TTC549 (cell line): ENCODE data around the gene AFDN.

Source experiments
- FAIRE-seq: peaks from 2 replicates; lab custom pipeline; 2012; peaks lifted over from hg19 to GRCh38; lab: Jason Lieb, UNC

AFDN gene

DNA sequence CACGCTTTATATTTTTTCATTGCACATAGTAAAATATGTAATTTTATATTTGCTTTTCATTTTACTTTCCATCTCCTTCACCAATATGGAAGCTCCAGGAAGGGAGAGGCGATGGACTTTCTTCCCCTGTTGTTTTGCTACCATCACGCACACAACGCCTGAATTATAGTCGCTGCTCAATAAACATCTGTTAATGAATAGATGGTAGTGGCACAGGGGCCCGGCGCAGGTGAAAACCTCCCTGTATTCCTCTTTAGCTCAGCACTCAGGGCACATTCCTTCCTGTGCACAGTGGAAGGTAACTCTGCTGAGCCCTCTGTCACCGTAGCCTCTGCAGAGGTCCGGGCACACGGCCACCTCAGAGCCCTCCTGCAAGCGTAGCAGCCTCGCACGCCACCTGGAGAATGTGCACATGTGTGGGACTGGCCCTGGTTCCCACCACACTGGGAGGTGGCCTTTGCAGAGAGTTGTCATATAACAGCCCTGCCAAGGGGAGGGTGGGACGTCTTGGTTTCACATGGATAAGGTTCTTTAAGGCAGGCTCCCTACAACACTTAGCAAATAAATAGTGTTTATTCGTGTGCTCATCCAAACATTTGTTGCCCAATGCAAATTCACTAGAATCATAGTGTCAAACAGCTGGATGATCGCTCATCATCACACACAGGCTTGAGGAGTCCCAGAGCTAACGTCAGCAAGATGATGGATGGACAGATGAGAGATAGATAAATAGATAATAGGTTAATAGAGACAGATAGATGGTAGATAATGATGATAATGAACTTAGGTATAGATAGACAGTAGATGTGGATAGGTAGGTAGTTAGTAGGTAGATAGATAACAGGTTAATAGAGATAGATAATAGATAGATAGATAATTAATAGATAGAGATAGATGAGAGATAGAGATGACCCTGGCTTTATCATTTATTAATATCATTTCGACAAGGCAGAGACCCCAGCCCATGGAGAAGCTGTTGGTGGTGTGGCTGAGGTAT is 32.3 kb upstream of the AFDN start:
- no peak for FAIRE-seq

DNA sequence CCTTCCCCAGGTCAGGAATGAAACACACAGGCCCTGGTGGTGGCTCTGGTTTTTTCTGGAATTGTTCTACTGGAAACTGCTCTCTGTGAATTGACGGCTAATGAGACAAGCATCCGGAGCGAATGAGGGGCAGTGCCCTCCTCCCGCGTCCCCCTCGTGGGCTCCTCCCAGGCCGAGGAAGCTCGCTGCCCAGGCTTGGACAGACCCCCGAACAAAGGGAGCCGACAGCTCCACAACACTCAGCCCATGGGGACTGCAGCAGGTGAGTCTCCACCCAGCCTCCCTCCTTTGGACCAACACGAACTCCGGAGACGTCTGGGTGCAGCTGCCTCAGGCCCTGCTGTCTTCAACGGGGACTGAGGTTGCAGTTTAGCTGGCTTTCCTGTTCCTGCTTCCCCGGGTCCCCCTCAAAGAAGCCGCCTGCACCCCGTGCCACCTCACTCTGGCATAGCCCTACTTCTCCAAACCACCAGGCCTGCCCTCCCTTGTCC is 31.3 kb upstream of the AFDN start:
- no peak for FAIRE-seq

DNA sequence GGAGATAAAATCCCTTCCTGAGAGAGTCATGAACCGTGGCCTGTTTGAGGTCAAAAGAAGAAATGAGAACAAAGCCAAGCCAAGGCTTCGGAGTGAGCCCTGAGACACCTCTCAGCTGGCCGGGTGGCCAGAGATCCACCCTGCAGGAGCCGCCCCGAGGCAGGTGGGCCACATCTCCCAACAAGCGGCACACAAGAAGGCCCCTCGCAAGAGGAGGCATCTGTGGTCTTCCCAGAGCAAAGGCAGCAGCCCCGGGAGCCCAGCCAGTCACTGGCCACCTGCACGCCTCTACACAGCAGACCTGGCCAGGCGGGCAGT is 30.9 kb upstream of the AFDN start:
- no peak for FAIRE-seq

DNA sequence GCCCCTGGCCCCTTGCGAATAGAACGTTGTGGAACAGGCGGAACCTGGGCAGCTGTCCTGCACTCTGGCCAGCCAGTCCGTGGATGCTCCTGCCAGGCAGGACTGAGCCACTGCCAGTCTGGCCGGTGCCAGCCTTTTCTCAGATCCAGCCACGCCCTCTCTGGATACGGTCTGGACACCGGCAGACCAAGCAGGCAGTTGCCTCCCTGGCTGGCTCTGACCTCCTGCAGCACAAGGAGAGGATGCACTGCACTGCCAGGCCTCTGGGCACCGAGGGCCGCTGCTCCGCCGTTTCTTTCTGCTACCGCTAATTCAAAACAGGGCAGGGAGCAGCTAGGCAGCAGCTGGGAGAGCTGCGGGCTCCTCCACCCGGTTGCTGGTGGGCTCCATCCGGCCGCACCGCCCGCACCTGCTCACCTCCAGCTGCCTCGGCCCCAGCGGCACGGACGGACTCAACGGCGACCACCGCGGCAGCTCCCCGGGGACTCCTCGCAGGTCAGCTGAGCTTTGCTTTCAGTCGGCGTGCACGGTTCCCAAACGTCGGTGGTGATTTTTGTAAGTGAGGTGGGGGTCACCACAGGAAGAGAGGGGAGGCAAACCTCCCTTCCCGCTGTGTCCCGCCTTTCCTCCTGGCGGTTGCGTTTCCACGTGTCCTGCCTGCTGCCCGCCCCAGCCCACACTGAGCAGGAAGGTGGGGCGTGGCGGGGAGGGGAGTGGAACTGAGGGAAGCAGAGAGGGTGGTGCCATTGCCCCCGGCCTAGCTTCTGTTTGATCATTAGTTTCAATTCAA is 30.3 kb upstream of the AFDN start:
- no peak for FAIRE-seq

DNA sequence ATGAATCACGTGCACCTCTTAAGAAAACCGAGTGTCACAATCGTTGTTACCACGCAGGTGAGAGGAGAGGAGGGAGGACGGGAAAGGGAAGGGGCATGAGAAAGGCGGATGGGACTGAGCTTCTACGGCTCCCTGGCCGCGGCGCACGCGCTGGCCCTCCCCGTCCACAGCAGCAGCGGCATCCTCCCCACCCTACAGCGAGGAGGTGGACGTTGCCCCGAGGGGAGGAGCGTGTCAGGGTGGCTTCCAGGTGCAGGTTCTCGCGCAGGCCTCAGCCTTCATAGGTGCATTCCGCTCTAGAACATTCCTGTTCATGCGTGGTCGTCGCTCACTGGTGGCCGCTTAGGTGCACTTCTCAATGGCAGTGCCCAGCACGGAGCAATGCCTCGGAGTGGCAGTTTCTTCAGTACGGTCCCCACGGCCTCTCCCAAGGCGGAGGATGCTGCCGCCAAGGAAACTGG is 29.7 kb upstream of the AFDN start:
- no peak for FAIRE-seq

DNA sequence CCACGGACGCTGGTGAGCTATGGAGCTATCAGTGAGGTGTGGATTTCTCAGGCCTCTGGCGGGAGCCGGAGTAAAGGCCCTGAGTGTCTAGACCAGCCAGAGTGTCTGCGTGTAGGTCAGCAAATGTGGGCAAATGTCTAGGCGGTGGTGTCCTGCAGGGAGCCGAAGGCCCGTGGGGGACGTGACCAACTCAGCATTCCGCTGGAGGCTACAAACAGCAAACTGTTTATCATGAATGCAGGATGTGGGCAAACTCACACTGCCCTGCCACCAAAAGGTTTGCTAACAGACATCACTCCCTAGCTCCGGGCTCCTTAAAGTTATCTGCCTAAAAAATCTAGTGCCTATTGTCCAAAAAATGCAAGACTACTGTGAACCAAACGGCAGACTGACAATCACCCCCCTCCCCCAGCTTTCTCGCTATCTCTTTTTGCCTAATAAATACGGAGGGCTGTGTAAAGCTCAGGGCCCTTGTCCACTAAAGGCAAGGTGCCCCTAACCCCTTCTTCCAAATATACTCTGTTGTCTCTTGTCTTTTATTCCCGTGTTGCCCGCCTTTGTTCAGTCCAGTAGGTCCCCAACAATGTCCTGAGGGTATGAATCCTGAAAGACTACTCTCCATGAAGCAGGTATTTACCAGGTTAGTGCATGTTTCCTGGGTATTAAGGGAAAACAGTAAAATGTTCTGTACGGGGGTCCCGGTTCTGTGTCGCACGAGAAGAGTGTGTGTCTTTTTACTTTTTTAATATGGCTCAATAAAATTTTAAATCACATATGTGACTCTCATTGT is 29.0 kb upstream of the AFDN start:
- FAIRE-seq, result no peak

DNA sequence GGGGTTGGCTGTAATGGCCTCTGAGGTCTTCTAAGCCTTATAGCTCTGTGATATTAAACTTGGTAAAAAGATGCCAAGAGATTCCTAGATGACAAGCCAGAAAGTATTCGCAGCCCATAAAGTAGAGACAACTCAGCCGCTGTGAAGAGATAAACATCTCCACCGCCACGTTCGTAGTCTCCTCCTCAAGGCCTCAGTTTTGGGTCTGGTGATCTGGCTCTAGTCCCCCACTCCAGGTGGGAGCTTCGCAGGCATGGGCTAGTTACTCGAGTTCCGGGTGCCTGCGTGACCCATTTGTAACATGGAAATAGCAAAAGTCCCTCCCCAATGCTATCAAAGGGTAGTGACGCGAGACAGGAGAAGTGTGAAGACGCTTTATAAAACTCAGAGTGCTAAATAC is 28.3 kb upstream of the AFDN start:
- no peak for FAIRE-seq

DNA sequence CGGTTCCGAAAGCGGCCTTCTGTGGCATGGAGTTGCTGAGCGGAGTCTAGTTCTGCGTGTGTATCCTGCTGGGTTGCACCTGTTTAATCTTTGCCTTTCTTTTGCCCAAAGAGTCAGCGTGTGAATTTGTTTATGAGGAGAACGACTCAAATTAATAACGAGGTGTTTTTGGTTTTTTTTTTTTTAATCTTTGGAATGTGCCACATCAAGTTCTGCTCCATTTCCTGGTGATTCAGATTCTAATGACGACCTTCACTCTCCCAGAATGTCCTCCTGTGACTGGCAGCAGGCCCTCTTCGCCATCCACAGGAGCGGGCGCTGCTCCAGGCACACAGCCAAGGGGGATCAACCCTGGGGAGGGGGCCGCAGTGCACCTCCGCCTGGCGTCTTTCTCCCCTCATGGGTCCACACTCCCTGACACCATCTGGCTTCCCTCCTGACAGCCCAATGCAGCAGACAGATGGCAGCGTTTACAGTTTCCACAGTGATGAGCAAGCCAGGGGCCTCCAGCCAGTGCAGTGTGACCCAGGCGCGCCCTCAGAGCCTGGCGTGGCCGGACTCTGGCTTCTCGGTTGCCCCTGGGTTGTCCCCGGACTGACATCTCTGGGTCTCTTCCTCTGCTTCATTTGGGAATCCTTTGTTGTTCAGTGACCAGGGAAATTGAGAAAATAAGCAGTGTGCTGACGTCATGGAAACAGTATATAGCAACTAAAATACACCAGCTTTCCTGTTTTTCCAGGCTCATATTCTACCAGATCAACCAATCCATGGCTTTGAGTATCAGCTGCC is 27.5 kb upstream of the AFDN start:
- no peak for FAIRE-seq

DNA sequence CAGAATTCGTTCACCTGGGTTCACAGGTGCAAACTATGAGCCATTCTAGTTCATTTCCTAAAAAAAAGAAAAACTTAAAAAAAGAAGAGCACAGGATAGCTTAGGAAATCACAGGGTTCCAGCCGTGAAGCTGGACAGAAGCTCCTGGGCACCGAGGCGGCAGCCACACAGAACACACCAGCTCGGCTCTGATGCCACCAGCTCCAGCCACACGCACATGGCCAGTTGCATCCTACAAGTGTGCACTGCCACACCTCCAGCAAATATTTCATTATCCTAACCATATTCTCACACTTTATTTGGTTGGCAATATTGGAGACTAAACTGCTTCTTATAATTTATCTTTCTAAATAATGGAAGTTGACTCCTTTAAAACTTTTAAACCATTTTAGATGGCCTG is 26.2 kb upstream of the AFDN start:
- FAIRE-seq, result no peak

DNA sequence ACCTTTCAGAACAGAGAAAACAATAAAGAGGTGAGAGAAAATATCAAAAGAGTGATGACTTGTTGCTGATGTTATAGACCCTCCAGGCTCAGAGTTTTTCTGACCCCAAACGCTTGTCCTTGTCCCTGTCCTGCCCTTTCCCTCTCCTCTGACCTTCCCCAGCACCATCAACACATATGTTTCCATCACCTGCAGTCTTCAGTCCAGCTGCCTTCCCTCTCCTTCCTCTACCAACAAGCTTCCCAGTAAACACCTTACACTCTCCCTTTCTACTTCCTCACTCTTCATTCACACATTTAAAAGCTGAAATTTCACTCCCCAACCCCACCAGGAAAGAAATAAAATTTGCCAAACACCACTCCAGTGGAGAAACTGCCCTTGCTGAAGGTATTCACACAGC is 25.4 kb upstream of the AFDN start:
- FAIRE-seq, result no peak

DNA sequence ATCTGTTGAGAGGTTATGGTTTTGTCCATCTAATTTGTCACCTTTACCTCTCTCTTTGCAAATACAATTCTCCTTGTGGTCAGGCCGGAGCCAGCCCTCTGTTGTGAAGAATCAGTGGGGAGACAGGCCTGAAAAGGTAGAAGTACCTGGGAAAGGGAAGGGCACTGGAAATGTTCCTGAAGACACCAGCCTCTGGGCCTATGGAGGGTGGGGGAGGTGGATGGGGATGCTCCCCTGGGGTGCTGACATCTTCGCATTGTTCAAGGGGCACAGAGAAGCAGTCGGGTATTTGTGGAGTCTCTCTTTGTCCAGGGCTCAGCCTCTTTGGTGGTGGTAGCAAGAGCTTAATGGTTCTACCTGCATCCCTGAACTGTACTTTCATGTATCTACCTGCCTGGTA is 24.4 kb upstream of the AFDN start:
- no peak for FAIRE-seq

DNA sequence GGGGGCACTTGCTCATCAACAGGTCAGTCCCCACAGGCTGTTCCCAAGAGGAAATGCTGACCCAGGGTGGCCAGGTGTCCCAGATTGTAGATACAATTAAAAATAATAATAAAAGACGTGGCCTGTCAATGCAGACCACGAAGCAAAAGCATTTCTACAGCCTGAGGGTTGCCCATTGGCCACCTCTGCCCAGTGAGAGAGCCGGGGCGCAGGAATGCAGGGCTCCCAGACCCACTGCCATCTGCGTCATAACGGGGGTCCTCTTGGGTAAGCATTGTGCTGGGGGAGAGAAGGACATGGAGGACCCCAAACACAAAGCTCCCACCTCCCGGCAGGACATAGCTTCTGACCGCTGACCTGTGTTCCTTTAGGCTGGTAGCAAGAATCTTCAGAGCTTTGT is 22.9 kb upstream of the AFDN start:
- no peak for FAIRE-seq

DNA sequence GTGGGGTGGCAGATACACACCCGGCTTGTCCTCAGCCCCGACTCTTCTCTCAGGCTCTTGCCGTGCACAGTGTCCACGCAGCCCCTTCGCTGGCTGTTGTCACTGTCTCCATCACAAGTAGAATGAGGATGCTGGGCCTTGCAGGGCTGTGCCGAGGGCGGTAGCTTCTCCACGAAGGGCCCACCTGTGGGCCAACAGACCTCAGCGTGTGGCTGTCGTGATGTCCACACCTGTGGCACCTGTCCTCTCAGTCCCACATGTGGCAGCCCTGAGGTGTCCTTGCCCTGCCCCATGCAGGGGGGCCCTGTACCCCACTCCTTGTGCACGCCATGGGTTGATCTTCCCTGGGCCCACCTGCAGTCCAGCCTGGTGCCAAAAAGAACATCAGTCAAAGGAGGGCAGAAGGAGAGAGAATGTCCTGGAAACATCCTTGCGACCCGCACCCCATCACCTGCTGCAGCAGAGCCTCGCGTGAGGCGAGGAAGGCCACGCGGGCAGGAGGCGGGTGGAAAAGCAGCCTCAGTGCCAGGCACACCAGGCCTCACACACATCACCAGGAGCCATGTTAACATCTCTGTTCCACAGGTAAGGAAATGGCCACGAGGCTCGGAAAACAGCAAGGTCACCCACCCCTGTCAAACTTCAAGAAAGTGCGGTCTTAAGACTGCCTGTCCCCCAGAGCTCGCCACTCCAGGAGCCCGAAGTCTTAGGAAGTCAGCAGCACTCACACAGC is 22.3 kb upstream of the AFDN start:
- FAIRE-seq, result no peak

DNA sequence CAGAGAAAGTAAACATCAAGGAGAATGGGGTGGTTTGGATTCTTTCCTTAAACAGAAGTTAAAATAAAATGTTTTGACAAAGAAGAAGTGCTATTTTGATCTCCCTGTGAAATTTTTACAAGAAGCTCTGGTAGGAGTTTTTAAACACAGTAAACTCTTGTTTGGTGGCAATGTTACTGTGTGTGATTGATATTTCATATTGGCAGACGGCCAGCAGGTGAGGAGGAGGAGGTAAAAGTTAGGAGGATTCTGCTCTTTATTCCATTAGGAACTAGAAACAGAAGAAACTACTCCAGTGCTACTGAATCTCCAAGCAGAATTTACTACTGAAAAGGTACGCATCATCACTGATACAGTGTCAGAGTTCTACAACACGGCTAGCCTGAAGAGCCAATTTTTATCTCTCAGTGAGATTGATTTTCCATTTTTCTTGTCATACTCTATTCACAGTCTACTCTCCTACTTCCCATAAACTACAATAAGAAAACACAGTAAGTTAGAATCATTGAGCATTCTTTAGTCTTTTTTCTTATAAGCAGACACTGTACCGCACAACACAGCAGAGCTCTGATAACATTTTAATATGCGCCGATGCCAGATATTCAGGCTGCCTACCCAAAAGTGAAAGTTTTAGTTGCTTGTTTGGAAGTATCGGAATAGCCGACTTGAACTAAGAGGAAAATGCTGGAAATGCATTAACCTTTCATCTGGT is 21.2 kb upstream of the AFDN start:
- no peak for FAIRE-seq

DNA sequence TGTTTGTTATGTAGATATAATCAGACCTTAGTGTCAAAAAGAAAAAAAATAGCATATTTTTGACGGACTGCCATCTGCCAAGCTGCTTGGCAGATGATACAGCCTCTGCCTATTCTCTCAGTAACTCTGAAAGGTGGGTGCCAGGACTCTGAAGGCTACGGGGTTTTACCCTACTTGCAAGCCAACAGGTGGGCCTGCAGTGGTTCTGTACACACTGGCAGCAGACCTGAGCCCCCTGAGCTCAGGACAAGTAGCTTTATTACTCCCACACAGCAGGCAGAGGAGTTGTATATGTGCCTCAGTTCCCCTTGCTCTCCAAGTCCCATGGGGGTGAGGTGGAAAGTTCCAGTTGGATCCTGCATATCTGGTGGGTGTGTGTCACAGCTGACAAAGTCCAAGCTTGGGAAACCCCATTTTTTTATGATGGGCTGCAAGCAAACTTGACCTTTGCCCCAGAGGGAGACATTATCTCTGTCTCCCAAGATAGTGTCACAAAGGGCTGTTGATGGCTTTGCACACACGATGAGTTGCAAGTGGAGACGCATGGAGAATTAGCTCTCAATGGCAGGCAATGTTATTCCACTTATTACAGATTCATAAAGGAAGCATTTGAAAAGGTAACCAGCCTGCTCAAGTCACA is 20.5 kb upstream of the AFDN start:
- FAIRE-seq, result no peak

DNA sequence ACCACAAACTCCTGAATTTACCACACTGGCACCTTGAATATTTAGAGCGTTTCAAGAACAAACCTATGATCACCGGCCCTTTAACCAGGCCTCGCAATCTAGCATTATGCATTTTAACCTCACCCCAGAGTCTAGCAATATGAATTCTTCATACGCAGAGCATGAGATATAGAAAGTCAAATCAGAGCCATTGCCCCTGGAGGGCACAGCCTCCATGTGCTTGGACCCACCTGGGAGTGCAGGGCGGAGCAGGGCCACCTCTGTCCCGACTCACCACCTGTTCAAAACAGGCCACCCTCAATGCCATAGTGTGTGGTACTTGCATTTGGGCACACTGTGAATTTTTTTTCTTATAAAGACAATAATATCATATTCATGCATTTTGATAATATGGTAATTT is 19.5 kb upstream of the AFDN start:
- FAIRE-seq, result no peak

DNA sequence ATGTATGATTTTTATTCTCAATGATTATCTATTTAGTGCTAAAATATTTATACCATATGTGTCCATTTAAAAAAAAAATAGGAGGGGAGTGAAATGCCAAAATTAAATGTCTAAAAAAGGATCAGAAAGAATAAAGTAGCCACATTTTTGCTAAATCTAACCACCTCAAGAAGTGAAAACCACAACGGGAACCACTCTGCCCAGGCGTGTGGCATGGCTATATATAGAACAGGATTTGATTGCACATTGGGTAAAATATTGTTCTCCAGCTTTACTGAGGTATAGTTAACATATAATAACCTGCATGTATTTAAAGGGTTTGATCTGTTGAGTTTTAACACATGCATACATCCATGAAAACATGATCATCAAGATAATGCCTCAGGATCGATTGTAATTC is 19.0 kb upstream of the AFDN start:
- FAIRE-seq, result no peak

DNA sequence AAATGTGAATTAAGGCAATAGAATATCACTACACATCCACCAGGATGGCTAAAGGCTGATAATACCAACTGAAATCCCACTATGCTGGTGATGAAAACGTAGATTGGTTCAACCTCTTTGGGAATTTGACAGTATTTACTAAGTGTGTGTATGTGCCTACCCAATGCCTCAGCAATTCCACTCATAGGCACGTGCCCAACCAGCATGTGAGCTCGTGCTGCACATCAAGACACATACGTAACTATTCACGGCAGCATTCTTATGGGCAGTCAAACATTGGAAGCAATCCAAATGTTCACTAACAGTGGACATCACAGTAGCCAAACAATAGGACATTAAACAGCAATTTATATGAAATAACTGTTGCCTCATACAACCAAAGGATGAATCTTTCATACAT is 15.7 kb upstream of the AFDN start:
- FAIRE-seq, result no peak

DNA sequence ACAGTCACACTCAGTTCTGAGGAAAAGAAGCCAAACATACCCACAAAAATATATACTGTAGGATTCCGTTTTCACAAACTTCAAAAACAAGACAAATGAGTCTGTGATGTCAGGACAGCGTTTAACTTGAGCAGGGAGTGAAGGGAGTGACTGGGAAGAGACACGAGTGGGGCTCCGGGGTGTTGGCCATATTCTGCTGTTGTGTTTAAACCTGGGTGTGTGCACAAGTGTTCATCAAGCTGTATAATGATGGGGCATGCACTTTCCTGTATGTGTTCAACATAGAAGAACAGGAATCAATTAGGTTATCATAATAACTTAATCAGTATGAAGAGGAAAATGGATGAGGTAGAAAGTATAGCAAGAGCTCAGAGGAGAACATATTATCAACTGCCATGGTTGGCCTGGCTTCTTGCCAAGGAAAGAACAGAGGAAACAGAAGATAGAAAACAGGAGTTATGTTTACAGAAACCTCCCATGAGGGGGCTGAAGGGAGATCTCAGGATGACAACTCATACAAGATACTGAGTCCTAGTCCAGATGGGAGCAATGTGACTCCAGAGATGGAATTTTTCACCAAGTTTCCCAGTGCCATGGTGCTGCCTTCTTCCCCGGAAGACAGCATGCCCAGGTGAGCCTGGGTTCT is 15.1 kb upstream of the AFDN start:
- no peak for FAIRE-seq
